HG02588 (cell line): ENCODE measurements around the gene TDRD7.

Experiments
- ATAC-seq: cut with Tn5 transposase; IDR thresholded peaks from one replicate; pipeline ENCODE4 v1.9.1; 2021; ENCODE audit warnings: mild to moderate bottlenecking, moderate library complexity; ENCODE audit not compliant: unreplicated experiment

The TDRD7 gene

GRCh38 chr9:97521576-97522333 lies 109.9 kb downstream of the TDRD7 start:
- no peak for ATAC-seq

DNA sequence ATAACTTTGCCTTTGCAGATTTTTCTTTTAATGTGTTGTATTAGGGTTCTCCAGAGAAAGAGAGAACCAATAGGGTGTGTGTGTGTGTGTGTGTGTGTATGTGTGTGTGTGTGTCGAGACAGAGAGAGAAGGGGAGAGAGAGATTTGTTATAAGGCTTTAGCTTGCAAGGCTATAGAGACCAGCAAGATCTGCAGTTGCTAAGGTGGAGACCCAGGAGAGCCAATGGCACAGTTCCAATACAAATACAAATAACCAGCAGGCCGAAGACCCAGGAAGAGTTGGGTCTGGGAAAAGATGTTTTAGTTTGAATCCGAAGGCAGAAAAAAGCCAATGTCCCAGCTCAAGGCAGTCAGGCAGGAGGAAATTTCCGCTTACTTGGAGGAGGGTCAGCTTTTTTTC lies 112.5 kb downstream of the TDRD7 start:
- no peak for ATAC-seq

GRCh38 chr9:97525451-97525850 lies 113.6 kb downstream of the TDRD7 start:
- ATAC-seq: no peak

GRCh38 chr9:97526895-97527575 lies 115.1 kb downstream of the TDRD7 start:
- ATAC-seq: no peak

DNA sequence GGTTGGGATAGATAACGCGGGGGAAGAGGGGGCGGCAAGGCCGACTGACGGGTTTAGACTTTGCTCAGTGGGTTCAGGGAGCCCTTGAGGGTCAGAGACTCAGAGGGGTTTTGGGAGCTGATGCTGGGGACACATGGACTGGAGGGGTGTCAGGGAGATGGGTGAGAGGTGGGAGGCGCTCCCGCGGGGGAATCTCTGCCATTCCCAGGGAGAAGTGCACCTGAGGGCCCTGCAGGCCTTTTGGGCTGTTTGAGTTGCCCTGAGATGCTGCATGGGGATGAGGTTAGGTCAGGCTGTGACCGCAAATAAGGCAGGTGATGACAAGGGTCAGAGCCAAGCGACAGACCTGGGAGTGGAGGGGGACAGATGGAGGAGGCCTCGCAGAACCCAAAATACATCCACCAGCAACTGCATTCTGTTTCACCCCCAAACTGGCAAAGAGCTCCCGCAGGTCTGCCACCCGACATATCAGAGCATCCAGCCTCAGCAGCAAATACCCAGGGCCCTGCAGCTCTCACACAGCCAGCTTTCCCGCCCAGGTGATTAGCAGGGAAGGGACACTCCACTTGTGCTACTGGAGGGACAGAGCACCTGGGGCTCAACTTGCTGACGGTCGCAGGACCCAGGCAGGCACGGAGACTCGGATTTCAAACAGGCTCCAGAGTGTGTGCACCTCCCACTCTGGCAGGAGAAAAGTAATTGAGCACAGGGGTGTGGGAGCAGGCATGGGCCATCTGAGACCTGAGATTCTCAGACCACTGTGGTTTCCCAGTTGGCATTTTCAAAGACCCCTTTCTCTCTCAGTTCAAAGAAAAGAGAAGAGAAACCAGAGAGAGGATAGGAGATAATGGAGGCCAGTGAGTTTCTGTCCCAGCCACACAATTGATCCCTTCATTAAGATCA lies 116.0 kb downstream of the TDRD7 start:
- ATAC-seq: no peak

DNA sequence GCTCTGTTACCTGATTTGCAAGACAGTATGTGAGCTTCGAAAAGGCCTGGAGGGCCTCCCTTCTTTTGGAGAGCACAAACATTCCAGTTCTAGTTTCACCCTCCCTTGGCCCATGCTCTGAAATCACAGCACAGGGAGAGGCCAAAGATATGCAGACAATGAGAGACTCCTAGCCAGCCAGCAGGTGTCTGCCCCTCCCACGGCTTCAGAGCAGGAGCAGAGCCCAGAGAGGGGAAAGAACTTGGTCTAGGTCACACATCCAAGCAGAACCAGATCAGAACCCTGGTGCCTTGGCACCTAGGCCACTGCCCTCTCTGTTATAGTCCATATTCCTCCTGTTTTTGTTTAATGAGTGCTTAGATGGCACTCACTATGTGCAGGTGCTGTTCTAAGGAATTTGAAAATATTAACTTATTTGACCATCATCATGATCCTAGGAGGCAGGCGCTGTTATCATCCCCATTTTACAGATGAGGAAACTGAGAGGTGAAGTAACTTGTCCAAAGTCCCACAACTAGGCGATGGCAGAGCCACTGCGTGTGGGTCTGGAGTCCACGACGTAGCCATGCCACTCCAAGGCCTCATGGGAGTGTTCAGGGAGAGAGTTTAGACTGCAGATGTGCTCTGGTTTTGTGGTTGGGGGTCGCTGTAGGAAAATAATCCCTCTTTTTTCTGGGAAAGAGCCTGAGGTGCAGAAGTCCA lies 116.8 kb downstream of the TDRD7 start:
- ATAC-seq: no peak

- ATAC-seq: peak; percentile 74
Measured at GRCh38 chr9:97529363-97530076, 117.6 kb downstream of the TDRD7 start.

DNA sequence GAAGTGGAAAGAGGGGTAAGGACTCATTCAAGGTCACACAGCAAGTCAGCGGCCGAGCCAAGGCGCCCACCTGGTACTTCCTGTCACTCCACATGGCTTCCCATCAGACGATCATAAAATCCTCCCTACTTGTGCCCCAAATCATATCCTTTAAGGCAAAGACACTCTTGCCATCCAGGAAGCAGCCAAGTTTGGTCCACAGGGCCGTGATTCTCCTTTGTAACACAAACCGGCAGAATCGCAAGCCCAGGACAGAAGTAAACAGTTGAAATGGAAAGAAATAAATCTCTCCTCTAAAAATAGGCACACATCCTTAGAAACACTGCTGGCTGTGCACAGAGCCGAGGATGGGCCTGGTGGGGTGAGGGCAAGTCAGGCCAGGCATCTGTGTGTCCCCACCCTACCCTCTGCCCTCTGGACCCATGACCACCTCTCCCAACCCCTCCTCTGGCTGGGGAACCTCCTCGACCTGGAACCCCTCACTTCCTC lies 120.0 kb downstream of the TDRD7 start:
- no peak for ATAC-seq

DNA sequence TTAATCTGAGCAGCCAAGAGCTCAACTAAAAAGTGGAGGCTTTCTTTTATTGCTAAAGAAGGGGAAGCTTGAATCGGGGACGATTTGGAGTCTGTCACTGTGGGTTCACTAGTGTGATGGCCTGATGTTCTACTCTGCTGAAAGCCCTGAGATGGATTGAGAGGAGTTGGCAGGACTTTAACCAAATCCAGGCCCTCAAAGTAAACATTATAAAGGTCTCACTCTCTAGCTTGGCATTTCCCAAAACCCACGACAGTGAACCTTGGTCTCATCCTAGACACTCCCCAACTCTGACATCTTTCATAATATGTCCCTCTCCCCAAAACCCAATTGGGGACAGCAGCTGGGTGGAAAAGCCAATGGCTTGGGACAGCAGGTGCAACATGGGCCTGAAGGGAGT lies 122.3 kb downstream of the TDRD7 start:
- no peak for ATAC-seq

- no peak for ATAC-seq
Measured at GRCh38 chr9:97534961-97535594, 123.2 kb downstream of the TDRD7 start.

- ATAC-seq: no peak
Measured at GRCh38 chr9:97535771-97536170, 123.9 kb downstream of the TDRD7 start.

DNA sequence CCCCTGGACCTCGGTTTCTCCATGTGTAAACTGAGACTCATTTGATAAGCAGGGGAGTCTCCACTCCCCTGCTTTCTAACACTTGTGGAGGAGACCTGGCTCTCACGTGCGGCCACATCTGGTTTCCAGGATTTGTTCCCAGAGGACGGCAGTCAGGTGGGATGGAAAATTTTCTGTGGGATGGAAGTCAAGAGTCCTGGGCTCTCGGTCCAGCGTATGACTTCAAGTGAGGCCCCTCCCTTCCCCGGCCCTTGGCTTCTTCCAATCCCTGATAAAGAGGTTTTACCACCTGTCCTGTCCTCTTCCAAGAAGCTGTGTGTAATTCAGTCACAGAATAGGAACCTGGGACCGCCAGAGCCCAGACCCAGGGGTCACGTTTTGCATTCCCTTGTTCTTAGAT lies 124.6 kb downstream of the TDRD7 start:
- no peak for ATAC-seq

- ATAC-seq: no peak
Measured at GRCh38 chr9:97543561-97543960, 131.7 kb downstream of the TDRD7 start.

- no peak for ATAC-seq
Measured at GRCh38 chr9:97545486-97545885, 133.6 kb downstream of the TDRD7 start.
